Activated CD8-positive, alpha-beta memory T cell treated with anti-CD3 and anti-CD28 coated beads for 4 hours (primary cell): ENCODE measurements around the gene UTS2R.

Experiments
- DNase-seq, 2 donors: peaks; one replicate each; pipeline ENCODE4 v3.0.0-alpha.2; 2020; ENCODE audit warnings: low read depth in 2 of 2

UTS2R gene

GRCh38 chr17:82371333-82372248 lies at the start of gene UTS2R:
Gene UTS2R (plus strand): TSS chr17:82371765. CDS start chr17:82374325, 2,560 bp downstream.
- DNase-seq: no peak

- no peak for DNase-seq
Measured at GRCh38 chr17:82321947-82322466, 49.6 kb upstream of the UTS2R start.

- no peak for DNase-seq
Measured at GRCh38 chr17:82322526-82323453, 48.8 kb upstream of the UTS2R start.

DNA sequence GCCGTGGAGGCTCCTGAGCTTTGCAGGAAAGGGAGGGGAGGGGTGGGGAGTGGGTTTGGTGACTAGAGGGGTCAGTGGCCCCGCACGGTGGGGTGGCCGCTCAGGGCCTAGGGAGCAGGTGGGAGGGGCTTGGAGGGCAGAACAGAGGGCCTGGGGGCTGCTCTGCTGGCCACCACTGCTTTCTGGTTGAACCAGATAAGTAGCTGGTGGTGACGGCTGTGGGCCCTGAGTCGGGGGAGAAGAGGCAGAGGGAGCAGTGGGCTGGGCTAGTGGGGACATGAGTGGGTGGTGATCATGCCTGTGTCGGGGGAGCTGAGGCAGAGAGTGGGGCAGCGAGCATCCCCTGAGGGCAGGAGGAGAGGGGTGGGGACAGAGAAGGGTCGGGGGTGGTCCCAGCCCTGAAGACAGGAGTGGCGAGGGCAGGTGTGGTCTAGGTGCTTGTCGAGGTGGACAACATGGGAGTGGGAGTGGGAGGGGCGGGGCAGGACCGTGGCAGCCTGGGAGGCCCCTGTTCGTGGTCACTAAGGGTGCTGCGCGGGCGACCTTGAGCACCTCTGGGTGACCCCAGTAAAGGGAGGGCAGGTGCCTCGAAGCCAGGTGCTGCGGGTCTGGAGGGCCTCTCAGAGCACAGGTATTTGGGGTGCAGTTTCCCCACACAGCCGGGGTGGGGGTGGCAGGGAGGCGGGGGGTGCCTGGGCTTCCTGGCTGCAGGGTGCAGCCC lies 47.9 kb upstream of the UTS2R start:
- DNase-seq: no peak

- DNase-seq: no peak
Measured at GRCh38 chr17:82324566-82325285, 46.8 kb upstream of the UTS2R start.

GRCh38 chr17:82325286-82326180 lies 46.0 kb upstream of the UTS2R start:
- no peak for DNase-seq

DNA sequence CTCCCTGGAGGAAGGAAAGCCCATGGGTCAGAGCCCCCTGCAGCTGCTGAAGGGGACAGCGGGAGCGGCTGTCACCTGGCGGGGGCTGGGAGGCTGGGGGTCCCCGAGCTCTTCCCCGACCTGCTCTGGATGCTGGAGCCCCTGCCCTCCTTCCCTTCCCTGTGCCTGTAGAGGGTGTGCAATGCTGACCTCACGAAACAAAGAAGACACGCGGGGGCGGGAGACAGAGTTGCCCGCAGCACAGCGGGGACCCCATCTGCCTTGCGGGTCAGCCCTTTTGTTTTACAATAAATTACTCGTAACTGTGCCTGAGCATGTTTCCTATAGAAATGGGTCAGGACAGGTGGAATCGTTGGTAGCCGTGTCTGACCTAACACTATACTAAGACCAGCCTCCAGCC lies 44.3 kb upstream of the UTS2R start:
- no peak for DNase-seq

- DNase-seq: no peak
Measured at GRCh38 chr17:82327757-82328140, 43.8 kb upstream of the UTS2R start.

DNA sequence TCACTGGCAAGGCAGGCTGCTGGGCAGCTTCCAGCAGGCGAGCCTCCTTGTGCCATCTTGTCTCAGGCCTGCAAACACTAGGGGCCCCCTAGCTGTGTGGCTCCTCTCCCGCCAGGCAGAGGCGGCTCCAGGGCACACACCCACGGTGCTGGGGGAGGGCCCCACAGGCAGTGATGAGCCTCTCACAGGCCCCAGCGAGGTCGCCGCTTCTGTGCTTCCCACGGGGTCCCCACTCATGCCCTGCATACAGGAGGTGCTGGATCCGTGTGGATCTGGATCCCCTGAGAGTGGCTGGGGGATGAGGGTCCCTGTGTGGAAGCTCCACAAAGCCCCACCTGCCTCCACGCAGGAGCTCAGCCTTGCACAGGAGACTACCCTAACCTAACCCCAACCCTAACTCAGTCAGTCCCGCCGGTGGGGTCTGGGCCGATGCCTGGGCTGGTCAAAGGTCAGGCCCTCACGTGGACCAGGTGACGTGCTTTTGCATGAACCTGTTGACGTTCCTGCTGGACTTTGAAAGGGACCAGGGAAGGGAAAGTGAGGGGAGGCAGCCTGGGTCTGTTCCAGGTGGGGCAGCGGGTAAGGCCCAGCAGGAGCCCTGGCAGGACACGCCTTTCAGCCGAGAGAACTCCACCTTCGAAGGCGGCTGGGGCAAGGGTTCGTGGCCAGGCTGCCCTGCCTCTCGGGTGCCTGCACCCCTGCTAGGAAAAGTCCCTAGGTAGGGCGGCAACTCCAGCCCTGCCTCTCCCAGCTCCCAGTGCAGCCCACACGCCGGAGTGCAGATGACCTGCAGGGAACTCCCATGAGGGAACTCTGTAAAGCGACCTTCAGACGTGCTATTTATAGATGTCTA lies 43.2 kb upstream of the UTS2R start:
- DNase-seq: no peak

GRCh38 chr17:82328994-82329507 lies 42.5 kb upstream of the UTS2R start:
- DNase-seq: no peak

GRCh38 chr17:82329683-82330321 lies 41.8 kb upstream of the UTS2R start:
- DNase-seq: no peak

- no peak for DNase-seq
Measured at GRCh38 chr17:82330322-82331239, 41.0 kb upstream of the UTS2R start.

GRCh38 chr17:82331345-82331939 lies 40.1 kb upstream of the UTS2R start:
- no peak for DNase-seq

- DNase-seq: no peak
Measured at GRCh38 chr17:82332669-82333278, 38.8 kb upstream of the UTS2R start.

DNA sequence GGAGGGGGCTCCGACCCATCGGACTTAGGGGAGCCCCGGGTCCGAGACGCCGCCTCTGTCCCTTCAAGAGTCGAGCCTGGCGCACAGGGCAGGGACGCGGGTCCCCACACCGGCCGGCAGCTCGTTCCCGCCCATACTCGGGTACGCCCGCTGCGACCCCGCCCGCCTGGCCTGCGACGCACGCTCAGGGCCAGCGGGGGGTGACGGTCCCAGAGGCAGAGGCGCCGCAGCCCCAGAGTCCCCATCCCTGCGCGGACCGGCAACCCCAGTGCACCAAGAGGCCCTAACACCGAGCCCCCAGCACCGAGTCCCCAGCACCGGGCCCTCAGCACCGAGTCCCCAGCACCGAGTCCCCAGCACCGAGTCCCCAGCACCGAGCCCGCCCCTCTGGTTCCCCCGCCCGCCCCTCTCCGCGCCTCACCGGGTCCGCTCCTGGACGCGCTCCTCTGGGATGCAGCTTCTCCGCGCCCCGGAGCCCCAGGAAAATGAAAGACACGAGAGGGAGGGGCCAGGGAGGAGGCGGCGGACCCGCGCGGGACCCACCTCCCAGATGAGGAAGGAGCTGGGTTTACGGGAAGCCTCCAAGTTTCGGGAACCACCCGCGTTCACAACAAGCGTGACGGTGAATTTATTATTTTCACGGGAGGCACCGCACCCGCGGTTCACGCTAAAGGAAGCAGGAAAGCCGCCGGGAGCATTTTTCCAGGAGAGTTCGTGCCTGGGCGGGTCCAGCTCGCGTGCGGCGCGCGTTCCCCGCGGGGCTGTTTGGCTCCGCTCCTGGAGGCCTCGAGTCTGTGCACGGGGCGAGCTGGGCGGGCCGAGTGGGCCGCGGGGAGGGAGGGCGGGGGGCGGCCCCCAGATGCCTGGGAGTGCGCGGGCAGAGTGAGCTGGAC lies 38.0 kb upstream of the UTS2R start, which contains the start of gene SECTM1:
Gene SECTM1, minus strand, starts transcription at position 488 of the 893 bp plus-strand sequence. CDS start 6,526 bp downstream, outside the sequence.
- no peak for DNase-seq
